Activated T-helper 9 cell treated with anti-CD3 and anti-CD28 coated beads, Interleukin-2, amount 50 U/mL, for 16 hours (primary cell): ENCODE data around the gene COG8.

ENCODE experiments used
- DNase-seq: peaks from one replicate; pipeline ENCODE4 v3.0.0-alpha.2; 2020; ENCODE audit warnings: low read depth

Gene COG8

DNA sequence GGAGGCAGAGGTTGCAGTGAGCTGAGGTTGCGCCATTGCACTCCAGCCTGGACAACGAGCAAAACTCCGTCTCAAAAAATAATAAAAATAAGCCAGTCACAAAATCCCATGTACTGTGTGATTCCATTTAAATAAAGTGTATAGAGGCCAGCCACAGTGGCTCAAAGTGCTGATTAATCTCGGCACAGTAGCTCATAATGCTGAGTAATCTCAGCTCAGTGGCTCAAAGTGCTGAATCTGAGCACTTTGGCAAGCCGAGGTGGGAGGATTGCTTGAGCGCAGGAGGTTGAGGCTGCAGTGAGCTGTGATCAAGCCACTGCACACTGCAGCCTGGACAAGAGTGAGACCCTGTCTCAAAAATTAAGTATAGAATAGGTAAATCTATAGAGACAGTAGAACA, 7.3 kb upstream of the COG8 start:
- DNase-seq: no peak

DNA sequence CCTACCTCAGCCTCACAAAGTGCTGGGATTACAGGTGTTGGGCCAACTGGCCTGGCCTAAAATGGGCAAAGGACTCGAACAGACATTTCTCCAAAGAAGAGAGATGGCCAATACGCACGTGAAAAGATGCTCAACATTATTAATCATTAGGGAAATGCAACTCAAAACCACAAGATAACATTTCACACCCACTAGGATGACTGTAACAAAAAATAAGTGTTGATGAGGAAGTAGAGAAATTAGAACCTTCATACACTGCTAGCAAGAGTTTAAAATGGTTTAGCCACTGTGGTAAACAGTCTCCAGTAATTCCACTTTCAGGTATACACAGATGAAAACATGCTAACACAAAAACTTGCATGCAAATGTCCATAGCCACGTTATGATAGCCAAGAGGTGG, 6.6 kb upstream of the COG8 start:
- DNase-seq: no peak

DNA sequence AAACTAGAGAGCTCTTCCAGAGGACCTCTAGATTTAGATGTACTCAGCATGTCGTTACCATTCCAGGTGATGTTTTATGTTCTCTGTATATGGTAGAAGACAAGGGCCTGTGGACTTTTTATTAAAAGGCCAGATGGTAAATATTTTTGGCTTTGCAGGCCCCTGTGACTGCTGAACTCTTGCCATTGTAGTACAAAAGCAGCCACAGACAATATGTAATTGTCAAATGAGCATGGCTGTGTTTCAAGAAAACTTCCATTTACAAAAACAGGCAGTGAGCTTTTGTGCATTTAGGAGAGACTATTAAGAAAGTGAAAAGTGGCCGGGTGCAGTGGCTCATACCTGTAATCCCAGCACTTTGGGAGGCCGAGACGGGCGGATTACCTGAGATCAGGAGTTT, 4.8 kb upstream of the COG8 start:
- DNase-seq: no peak

DNA sequence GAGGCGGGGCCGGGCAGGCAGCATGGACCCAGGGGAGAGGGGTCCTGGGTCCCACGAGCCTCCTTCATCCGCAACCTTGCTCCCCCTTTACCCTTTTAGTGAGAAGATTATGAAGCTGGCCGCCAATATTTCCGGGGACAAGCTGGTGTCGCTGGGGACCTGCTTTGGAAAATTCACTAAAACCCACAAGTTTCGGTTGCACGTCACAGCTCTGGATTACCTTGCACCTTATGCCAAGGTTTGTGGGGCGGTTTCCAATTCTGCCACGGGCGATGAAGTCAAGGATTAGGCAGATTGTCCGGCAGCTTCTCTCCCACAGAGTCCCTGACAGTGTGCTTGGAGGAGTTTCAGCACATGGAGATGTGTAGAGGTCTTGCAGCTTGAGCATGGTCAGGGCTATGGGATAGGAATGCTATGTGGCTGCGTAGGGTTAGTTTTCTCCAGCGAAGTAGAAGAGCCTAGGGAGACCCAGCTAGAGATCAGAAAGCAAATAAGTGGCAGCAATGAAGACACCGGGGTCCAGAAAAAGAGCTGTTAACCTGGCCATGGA, 806 bp upstream of the COG8 start:
- no peak for DNase-seq

DNA sequence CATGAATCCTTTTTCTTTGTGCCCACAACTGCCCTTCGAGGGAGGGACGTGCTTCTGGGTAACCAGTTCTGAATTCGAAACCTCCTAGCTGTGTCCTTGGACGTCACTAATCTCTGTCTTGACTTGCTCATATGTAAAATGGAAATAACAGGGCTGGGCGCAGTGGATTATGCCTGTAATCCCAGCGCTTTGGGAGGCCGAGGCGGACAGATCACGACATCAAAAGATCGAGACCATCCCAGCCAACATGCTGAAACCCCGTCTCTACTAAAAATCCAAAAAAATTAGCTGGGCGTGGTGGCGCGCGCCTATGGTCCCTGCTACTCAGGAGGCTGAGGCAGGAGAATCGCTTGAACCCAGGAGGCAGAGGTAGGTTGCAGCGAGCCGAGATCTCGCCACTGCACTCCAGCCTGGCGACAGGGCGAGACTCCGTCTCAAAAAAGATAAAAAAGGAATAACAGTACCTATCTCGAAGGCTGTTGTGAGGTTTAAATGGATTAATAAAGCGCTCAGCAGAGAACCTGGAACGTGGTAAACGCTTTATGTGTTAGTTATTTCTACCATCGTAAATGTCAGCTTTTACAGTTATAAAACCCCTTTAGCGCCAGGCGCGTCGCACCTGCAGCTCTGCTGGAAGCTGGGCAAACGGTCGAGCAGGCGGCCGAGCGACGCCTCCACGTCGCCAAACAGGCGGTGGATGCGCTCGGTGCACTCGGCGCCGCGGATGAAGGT, 641 bp downstream of the COG8 start:
- no peak for DNase-seq

DNA sequence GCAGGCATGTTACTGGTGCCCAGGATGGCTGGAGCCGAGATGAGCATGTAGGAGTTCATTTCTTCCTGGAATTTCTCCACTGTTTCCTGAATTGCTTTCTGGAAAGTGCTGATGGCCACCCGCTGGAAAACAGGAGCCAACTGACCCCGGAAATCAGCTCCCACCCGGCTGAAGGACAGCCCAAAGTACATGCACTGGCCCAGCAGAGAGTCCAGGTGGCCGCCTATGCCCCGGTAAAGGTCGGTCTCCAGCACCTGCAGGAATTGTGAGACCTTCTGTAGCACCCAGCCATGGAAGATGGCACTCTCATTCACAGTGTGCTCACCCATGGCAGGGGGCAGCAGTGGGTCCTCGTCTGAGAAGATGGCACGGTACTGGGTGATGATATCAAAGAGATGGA, 4.7 kb downstream of the COG8 start:
- DNase-seq: no peak

DNA sequence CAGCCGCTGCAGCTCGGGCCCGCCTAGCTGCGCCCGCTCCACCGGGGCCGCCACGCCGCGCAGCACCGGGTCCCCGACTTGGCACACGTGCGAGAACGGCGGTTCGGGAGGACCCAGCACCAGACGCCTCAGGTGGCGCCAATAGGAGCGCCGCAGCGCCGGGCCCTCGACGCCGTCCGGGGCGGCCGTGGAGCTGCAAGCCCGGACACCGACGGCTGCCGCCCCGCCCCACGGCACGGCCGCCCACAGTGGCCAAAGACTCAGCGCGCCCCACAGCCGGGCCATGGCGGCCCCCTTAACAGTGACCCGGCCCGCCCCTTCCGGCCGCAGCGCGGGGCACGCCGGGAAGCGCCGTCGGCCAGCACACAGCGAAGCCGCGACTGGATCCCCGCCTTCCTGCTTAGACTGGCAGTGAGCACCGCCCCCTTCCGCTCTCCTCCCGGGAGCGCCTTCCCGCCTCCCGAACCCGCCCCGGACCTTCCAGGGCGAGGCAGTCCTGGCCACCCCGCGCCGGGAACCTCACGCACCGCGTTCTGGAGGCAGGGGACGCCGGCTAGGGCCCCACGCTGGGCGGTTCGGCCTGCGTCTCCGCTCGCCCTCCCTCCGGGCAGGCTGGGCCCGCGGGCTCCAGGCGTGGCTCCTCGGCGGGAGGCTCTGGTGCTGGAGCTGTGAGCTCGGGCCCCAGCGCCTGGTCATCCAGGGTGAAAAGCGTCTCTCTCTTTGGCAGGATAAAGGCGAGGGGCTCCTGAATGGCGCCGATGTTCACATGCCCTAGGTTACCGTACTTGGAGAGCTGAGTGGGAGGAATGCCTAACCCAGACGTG, 8.9 kb downstream of the COG8 start, which contains the start of gene PDF:
TSS of gene PDF (minus strand) at position 303 of the 824 bp plus-strand sequence. CDS start at position 285, 18 bp downstream.
- peak; percentile 83 for DNase-seq

DNA sequence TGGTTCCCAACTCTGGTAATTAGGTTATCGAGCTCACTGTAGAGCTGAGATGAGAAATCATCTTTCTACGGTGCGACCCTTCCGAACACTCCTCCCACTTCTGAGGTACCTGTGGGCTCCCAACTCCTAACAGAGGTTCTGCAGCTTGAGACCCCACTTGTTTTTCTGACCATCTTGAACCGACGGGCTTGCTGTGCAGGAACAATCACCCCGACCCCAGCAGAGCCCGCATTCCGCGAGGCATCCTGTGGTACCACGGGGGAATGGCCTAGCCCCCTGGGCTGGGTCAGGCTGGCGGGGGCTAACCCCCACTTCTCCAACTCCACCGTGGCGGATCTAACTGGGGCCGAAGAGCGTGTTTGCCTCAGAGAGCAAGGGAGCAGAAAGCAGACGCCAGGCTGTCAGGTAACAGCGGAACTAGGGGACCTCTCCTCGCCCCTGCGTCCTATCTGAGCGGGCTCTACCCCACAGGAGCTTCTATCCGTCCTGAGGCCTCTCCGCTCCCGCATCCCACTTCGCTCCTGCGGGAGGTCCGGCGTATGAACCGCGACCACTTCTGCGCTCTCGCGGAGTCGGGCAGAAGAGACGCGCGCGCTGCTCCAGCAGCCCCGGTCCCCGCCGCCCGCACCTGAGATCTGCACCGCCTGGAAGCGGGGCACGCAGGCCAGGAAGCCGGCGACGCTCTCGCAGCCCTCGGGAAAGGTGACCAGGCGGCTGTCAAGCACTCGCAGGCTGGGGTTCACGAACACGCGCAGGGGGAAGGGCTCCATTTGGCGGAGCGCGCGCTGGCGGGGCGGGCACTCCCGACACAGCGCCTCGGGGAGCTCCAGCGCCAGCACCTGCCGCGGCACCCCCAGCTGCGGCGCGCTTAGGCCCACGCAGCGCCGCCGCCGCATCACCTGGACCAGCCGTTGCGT, 9.7 kb downstream of the COG8 start:
- peak; percentile 47 for DNase-seq

DNA sequence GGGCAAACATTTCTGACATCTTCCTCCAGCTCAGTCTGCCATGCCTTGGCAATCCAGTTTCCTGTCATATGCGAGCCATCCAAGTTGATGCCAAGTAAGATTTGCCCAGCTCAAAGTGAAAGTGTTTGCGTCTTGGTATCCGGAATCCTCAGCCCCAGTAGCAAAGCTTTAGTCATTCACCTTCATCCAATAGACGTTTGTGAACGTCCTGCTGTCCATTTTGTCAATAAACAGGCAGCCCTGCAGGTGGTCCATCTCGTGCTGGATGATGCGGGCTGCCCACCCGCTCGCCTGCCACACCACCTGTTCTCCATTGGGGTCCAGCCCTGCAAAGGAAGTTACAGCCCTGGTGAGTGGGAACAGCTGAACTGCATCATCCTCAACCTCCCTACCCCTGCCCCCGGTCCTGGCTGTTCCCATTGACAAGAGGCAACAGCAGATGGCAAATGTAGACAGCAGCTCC, 10.5 kb downstream of the COG8 start:
- no peak for DNase-seq

DNA sequence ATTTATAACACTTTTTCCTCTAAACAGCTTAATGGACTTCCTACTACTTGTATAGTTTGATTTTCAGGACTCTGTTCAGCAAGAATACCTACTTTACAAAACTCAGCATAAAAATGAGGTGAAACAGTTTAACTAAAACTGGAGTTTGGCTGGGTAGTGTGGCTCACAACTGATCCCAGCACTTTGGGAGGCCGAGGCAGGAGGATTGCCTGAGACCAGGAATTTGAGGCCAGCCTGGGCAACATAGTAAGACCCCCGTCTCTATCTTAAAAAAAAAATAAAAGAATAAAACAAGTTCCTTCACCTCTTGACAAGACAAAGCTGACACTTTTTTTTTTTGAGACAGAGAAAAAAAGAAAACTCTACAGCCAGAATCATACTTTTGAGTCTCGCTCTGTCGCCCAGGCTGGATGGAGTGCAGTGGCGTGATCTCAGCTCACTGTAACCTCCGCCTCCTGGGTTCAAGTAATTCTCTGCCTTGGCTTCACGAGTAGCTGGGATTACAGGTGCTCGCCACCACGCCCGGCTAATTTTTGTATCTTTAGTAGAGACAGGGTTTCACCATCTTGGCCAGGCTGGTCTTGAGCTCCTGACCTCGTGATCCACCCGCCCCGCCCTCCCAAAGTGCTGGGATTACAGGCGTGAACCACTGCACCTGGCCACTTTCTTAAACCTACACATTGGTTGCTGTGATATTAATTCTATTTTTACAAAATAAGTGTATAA, 11.6 kb downstream of the COG8 start:
- DNase-seq: no peak

DNA sequence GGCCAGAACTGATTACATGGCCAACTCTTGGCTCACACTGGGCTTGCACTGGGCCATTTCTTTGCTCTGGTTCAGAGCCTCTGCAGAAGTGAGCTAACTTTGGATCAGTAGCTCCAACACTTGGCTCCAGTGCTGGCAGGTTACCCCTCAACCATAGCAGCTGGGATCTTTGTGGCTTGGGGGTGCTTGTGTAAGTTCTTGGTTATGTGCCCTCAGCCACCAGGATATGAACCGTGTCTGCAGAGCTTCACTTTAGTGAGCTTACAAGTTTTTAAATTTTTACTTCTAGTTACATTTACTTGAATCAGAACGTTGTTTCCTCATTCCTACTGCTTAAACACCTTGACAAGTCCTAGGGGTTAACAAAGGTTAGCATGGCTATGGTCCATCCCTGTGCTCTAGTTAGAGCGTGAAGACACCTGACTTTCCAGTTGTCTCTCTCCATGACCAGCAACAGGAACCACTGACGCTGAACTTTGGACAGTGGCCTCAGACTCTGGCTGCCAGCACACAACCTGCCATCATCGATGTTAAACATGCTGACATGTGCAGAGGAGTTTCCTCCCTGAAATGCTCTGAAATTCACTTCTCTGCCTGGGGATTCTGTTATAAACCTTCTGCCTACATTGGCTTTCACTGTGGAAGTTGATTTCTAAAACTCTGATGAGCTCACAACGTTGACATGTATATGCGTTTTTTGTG, 13.0 kb downstream of the COG8 start:
- DNase-seq: no peak

DNA sequence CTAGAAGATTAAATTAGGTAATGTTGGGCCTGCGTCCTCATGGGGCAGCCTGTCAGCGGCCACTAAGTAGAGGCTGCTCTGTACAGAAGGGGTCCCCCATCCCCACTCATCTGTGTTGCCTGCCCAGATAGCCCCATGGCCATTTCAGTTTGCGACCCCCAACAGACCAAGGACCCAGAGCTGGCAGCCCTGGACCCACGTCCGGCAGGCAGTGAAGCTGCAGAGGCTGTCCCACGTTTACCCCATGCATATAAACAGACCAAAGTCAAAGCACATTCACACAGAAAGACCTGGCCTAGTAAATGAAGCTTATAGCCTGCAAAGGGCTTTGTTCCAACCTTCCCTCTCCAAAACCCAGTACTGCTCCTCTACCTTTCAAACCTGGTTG, 13.6 kb downstream of the COG8 start:
- DNase-seq: no peak

DNA sequence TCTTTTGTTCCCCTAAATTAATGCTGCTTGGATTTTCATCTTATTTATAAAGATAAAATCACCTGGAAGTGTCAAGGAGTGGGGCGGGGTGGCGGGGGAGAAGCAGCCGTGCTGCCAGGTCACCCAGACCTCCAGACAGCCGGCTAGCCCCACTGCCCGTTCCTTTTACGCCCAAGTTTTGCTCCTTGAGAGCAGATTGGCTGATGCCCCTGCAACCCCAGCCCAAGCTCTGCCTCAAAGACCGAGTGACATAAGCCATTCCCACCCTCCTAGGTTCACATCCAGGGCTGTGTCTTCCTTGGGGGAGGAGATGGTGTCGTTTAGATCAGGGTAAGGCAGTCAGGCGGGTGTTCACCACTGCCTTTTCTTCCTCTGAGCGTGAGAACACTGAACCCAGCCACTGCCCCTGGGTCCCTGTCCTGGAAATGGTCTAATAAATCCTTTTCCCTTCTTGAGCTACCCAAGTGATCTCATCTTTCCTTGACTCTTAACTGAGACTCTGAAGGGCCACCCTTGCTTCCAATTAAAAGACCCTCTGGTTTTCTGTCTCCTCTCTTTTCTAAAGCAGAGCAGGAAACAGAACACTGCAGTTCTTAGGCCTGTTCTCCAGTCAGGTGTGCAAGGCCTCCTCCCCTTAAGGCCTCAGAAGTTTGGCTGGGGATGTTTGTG, 14.6 kb downstream of the COG8 start:
- no peak for DNase-seq

DNA sequence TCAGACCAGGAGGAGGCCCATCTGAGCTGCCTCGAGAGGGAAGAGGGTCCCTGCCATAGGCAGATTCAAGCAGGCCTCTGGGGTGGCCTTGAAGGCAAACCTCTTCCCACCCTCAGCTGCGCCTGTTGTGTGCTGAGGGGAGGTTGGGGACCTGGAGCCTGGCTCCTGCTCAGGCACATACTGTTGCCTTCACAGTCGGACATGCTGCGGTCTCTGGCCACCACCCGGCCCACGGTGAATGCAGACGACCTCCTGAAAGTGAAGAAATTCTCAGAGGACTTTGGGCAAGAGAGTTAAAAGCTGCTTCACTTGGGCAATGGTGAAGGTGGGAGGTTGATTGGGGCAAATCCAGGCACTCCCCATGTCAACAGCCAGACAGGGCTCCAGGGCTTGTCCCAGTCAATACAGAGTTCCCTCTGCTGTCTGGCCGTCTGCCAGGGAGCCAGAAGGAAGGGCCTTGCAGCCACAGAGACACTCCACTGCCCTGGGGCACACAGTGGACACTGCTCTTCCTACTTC, 15.3 kb downstream of the COG8 start:
- no peak for DNase-seq

DNA sequence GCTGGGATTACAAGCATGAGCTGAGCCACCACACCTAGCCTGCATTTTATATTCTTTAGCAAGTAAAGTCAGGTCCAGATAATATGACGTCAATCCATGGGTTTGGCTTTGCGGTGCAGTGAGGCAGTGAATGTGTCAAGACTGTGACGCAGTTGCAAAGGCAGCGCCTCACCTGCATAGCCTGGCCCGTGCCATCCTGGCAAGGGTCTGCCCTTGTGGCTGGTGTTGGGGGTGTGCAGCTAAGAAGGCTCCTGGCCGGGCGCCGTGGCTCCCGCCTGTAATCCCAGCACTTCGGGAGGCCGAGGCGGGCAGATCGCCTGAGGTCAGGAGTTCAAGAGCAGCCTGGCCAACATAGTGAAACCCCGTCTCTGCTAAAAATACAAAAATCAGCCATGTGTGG, 15.9 kb downstream of the COG8 start:
- DNase-seq: no peak

DNA sequence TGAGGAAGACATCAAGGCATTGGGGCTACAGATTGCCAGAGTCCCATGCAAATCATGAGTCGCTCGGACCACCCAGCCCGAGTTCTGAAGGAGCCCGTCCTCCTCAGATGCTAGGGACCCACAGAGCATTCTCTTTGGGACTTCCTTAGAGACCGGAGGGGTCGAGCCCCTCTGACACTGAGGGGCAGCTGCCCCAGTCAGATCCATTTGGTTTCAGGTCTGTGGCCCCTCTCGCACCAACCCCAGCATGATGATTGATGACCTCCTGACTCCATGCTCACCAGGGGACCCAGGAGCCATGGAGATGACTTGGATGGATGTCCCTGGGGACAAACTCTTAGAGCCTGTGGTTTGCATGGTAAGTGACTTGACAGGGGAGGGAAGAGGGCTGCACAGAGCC, 17.0 kb downstream of the COG8 start:
- DNase-seq: no peak

DNA sequence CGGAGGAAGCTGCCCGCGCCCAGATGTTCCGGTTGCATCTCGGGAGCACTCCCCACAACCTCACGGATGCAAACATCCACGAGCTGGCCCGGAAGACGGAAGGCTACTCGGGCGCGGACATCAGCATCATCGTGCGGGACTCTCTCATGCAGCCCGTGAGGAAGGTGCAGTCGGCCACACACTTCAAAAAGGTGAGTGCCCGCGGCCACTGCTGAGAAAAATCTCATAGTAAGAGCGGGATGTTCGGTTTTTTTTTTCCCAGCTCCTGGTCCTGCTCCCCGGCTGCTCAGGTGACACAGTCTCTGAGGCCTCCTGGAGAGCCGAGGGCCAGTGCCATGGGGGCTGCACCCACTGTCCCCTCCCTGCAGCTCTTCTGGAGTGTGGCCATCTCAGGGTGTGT, 18.3 kb downstream of the COG8 start:
- DNase-seq: no peak

DNA sequence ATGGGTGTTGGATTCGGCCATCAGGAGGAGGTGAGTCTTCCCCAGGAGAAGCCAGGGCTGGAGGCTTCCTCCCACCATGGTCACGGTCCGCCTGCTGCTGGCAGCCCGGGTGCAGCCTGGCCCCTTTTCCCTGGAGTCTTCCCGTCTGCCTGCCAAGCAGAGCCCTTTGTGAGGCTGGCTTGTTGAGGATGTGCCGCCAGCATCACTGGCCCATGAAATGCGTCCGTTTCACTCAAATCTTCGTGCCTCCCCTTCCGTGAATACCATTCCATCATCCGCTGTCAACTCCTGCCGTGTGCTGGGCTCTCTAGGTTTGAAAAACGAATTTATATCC, 18.7 kb downstream of the COG8 start:
- no peak for DNase-seq

DNA sequence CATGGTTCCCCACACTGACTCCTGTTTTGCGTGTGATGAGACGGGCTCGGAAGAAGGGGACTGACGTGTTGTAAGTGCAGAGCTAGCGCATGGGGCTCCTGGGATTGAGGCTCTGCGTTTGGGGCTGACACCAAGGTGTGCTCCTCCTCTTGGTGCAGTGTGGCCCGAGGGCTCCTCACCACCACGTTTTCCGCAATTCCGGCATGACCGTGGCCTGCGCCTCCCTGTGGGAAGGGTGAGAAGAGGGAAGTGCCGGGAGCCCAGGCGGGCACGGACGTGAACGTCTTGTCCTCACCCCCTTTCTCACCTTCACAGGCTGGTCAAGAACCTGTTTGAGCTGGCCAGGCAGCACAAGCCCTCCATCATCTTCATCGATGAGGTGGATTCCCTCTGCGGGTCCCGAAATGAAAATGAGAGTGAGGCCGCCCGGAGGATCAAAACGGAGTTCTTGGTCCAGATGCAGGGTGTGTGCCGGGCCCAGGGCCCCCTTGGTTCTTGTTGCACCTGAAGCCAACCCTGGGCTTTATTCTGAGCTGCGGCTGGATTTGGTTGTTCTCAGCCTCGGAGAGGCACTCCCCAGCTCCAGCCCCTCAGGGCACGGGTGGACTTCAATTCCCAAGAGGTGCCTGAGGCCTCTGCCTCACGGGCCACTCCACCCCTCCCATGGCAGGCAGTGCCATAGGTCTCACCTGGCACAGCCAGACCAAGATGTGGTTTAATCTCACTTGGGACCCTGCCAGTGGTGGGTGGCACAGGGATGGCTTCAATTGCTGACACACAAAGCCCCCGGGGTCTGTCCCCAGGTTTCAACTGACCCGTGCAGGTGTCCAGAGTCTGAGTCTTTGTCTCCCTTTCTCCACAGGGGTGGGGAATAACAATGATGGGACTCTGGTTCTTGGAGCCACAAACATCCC, 19.3 kb downstream of the COG8 start:
- no peak for DNase-seq
